Measurements from ENCODE around the gene CCDC27.

- TF ChIP-seq CTCF (IDR thresholded peaks at IDR 0.05; ENCODE audit: low read depth, low read length, missing input control) (no peak), EGR1 (IDR thresholded peaks at IDR 0.05; ENCODE audit: low read depth in 2 of 2) (no peak), JUND (IDR thresholded peaks at IDR 0.05) (no peak), GABPA (IDR thresholded peaks at IDR 0.05 in 1 of 2, conservative IDR thresholded peaks at IDR 0.05 in 1 of 2) (no peak), SP1 (IDR thresholded peaks at IDR 0.05) (no peak), RAD21 (IDR thresholded peaks at IDR 0.05) (no peak), ATF3 (IDR thresholded peaks at IDR 0.05) (no peak), FOXA2 (IDR thresholded peaks at IDR 0.05) (no peak), ZBTB33 (IDR thresholded peaks at IDR 0.05) (no peak), TAF1 (conservative IDR thresholded peaks at IDR 0.05) (no peak), FOXA1 (IDR thresholded peaks at IDR 0.05) (no peak), RXRA (IDR thresholded peaks at IDR 0.05) (no peak)
- TF ChIP-seq, protein P1, sequence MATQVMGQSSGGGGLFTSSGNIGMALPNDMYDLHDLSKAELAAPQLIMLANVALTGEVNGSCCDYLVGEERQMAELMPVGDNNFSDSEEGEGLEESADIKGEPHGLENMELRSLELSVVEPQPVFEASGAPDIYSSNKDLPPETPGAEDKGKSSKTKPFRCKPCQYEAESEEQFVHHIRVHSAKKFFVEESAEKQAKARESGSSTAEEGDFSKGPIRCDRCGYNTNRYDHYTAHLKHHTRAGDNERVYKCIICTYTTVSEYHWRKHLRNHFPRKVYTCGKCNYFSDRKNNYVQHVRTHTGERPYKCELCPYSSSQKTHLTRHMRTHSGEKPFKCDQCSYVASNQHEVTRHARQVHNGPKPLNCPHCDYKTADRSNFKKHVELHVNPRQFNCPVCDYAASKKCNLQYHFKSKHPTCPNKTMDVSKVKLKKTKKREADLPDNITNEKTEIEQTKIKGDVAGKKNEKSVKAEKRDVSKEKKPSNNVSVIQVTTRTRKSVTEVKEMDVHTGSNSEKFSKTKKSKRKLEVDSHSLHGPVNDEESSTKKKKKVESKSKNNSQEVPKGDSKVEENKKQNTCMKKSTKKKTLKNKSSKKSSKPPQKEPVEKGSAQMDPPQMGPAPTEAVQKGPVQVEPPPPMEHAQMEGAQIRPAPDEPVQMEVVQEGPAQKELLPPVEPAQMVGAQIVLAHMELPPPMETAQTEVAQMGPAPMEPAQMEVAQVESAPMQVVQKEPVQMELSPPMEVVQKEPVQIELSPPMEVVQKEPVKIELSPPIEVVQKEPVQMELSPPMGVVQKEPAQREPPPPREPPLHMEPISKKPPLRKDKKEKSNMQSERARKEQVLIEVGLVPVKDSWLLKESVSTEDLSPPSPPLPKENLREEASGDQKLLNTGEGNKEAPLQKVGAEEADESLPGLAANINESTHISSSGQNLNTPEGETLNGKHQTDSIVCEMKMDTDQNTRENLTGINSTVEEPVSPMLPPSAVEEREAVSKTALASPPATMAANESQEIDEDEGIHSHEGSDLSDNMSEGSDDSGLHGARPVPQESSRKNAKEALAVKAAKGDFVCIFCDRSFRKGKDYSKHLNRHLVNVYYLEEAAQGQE (IDR thresholded peaks at IDR 0.05), result no peak
- TF ChIP-seq, protein P2, sequence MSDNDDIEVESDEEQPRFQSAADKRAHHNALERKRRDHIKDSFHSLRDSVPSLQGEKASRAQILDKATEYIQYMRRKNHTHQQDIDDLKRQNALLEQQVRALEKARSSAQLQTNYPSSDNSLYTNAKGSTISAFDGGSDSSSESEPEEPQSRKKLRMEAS (IDR thresholded peaks at IDR 0.05), result no peak
Measured at GRCh38 chr1:3721955-3722465, 30.2 kb upstream of the CCDC27 start.

Measured in liver (tissue), 3 donors.